K562 (cell line): Measurements from ENCODE around the gene ZKSCAN8. TPM values are rescaled to one million over a fixed set of nuclear protein-coding genes. Genes with fewer than 3 reads are reported as not detected.

ENCODE experiments used
- CSDE1 ChIP-seq, 2 experiments: fragments of 450-650 bp; IDR thresholded peaks; 2 replicates each; pipeline ENCODE4 v1.6.1; 2016; ENCODE audit warnings: mild to moderate bottlenecking in 1 of 2
- POLR2AphosphoS2 ChIP-seq: IDR thresholded peaks from 2 replicates; pipeline ENCODE4 v1.6.1; 2012; ENCODE audit warnings: low read length, improper control_type of control experiment
- THAP12 ChIP-seq: fragments of 250-450 bp; sonication (Bioruptor Pico); IDR thresholded peaks from 2 replicates; pipeline ENCODE4 v1.9.0; 2021; ENCODE audit warnings: mild to moderate bottlenecking, inconsistent platforms
- ZFP36 ChIP-seq: fragments of 150-350 bp; IDR thresholded peaks from 2 replicates; pipeline ENCODE4 v1.6.1; 2018; ENCODE audit warnings: low read length, low read depth; ENCODE audit not compliant: partially characterized antibody
- polyA plus RNA-seq, 8 experiments: library from polyadenylated mRNA; depleted of rRNA in 4 of 8; stranded (reverse) in 5 of 8; unstranded in 3 of 8; fragments of >200 nt; fragmentation: Nextera tagmentation in 2 of 8; fragmentation: Illumina TruSeq in 1 of 8; extraction: Ambion mirVana in 2 of 8; extraction: Trizol in 1 of 8; gene quantifications; 2 replicates each; pipeline versions ENCODE4 v1.2.1 to v1.2.3, GENCODE V29; 2011 to 2014; ENCODE audit warnings: inconsistent platforms in 1 of 8, missing spikeins in 1 of 8
- total RNA-seq, 7 experiments: library from RNA; depleted of rRNA in 6 of 7; stranded (reverse); fragments of >200 nt in 6 of 7; fragmentation: Illumina TruSeq in 2 of 7; extraction: Trizol in 2 of 7; gene quantifications; 2 replicates each; pipeline versions ENCODE4 v1.2.1 to v1.2.3, GENCODE V29; 2011 to 2021; ENCODE audit warnings: low replicate concordance in 1 of 7
- TF ChIP-seq, protein P1 (sequence below): fragments of 450-650 bp; IDR thresholded peaks from 2 replicates; pipeline ENCODE4 v1.6.1; 2016; ENCODE audit warnings: mild to moderate bottlenecking
- TF ChIP-seq, protein P2 (sequence below), 2 experiments: fragments of 450-650 bp in 1 of 2; sonication (generic) in 1 of 2; formaldehyde crosslinking in 1 of 2; IDR thresholded peaks; 2 replicates each; pipeline versions ENCODE4 v1.7.1 to v1.9.0; 2016 to 2022; ENCODE audit warnings: inconsistent platforms in 1 of 2, mild to moderate bottlenecking in 1 of 2, missing genetic modification reagents in 1 of 2
- TF ChIP-seq, protein P3 (sequence below): fragments of 450-650 bp; IDR thresholded peaks from 2 replicates; pipeline ENCODE4 v1.7.1; 2018; ENCODE audit warnings: mild to moderate bottlenecking, low read depth; ENCODE audit not compliant: partially characterized antibody

ZKSCAN8 gene
- total and polyA plus RNA-seq, 9 of the 15 experiments (the other 6 are each of a cell fraction or from before 2014, with no cell fraction given): 3.3 to 37.7 (median 21.7) TPM

- TF ChIP-seq, protein P1, sequence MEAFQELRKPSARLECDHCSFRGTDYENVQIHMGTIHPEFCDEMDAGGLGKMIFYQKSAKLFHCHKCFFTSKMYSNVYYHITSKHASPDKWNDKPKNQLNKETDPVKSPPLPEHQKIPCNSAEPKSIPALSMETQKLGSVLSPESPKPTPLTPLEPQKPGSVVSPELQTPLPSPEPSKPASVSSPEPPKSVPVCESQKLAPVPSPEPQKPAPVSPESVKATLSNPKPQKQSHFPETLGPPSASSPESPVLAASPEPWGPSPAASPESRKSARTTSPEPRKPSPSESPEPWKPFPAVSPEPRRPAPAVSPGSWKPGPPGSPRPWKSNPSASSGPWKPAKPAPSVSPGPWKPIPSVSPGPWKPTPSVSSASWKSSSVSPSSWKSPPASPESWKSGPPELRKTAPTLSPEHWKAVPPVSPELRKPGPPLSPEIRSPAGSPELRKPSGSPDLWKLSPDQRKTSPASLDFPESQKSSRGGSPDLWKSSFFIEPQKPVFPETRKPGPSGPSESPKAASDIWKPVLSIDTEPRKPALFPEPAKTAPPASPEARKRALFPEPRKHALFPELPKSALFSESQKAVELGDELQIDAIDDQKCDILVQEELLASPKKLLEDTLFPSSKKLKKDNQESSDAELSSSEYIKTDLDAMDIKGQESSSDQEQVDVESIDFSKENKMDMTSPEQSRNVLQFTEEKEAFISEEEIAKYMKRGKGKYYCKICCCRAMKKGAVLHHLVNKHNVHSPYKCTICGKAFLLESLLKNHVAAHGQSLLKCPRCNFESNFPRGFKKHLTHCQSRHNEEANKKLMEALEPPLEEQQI: peak; percentile 36; the same call in 1 of the 2 replicates
- TF ChIP-seq POLR2AphosphoS2 (no peak; the same call in 1 of the 2 replicates), CSDE1 (IDR thresholded peaks at IDR 0.05) (peak in 1 of 2 experiments; percentile 46; a peak in 1 of 4 replicates), ZFP36 (peak; percentile 52), THAP12 (CRISPR knock-in tag) (0 out of 2 replicates have a peak, but pooled peaks have one; percentile 38)
- TF ChIP-seq, protein P2, sequence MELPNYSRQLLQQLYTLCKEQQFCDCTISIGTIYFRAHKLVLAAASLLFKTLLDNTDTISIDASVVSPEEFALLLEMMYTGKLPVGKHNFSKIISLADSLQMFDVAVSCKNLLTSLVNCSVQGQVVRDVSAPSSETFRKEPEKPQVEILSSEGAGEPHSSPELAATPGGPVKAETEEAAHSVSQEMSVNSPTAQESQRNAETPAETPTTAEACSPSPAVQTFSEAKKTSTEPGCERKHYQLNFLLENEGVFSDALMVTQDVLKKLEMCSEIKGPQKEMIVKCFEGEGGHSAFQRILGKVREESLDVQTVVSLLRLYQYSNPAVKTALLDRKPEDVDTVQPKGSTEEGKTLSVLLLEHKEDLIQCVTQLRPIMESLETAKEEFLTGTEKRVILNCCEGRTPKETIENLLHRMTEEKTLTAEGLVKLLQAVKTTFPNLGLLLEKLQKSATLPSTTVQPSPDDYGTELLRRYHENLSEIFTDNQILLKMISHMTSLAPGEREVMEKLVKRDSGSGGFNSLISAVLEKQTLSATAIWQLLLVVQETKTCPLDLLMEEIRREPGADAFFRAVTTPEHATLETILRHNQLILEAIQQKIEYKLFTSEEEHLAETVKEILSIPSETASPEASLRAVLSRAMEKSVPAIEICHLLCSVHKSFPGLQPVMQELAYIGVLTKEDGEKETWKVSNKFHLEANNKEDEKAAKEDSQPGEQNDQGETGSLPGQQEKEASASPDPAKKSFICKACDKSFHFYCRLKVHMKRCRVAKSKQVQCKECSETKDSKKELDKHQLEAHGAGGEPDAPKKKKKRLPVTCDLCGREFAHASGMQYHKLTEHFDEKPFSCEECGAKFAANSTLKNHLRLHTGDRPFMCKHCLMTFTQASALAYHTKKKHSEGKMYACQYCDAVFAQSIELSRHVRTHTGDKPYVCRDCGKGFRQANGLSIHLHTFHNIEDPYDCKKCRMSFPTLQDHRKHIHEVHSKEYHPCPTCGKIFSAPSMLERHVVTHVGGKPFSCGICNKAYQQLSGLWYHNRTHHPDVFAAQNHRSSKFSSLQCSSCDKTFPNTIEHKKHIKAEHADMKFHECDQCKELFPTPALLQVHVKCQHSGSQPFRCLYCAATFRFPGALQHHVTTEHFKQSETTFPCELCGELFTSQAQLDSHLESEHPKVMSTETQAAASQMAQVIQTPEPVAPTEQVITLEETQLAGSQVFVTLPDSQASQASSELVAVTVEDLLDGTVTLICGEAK (IDR thresholded peaks at IDR 0.05): peak; percentile 94
- TF ChIP-seq, protein P2 (CRISPR knock-in tag; IDR thresholded peaks at IDR 0.05): no peak
- TF ChIP-seq, protein P3, sequence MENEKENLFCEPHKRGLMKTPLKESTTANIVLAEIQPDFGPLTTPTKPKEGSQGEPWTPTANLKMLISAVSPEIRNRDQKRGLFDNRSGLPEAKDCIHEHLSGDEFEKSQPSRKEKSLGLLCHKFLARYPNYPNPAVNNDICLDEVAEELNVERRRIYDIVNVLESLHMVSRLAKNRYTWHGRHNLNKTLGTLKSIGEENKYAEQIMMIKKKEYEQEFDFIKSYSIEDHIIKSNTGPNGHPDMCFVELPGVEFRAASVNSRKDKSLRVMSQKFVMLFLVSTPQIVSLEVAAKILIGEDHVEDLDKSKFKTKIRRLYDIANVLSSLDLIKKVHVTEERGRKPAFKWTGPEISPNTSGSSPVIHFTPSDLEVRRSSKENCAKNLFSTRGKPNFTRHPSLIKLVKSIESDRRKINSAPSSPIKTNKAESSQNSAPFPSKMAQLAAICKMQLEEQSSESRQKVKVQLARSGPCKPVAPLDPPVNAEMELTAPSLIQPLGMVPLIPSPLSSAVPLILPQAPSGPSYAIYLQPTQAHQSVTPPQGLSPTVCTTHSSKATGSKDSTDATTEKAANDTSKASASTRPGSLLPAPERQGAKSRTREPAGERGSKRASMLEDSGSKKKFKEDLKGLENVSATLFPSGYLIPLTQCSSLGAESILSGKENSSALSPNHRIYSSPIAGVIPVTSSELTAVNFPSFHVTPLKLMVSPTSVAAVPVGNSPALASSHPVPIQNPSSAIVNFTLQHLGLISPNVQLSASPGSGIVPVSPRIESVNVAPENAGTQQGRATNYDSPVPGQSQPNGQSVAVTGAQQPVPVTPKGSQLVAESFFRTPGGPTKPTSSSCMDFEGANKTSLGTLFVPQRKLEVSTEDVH: peak; percentile 53
Observed at GRCh38 chr6:28161410-28162079, 19.9 kb downstream of the ZKSCAN8 start (continued).
